ENCODE measurements around the gene GNB1. TPM values are rescaled to one million over a fixed set of nuclear protein-coding genes. Genes with fewer than 3 reads are reported as not detected.

The GNB1 gene
- total RNA-seq, 2 experiments from 2014 or later: 138 to 149 TPM

DNA sequence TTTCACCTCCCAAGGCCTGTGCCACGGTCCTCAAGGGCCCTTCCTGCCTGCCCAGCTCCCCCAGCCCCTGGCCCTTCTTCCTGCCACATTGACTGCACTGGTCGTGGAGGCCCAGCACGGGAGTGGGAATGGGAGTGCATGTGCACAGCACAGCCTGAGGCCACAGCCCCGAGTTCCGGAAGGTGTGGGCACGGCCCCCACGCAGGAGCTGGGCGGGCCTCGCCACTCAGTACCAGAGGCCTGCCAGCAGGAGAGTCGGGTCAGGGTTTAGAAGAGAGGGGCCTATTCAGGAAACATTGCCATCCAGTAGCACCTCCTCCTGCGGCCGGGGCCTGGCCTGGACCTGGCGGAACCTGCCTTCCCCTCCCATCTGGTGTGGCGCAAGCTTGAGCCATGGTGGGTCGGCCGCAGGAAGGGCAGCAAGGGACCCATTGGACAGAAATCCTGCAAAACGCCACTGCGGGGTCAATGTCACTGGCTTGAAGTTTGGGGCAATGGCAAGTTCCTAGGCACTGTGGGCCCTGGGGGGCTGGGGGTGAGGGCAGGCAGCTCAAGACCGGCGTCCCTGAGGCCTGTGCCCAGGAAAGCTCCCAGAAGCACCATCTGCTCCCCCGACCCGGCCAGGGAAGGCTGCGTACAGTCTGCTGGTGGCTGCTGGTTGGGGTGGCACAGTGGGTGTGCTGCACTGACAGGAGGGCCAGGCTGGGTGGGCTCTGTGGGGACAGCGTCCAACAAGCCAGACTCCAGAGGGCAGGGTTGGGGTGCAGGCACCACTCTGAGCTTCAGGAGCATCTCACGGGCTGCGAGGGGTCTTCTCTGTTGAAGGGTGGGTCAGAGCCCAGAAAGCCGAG is 29.9 kb upstream of the GNB1 start:
- Histone ChIP-seq H3K27ac (ENCODE audit: low read depth in 1 of 2, low read length in 2 of 2) (no peak overlapping the region), H3K4me1 (ENCODE audit: insufficient read depth, low read length) (peaks cover 26% of the 10 kb centered on the region), H3K9me3 (ENCODE audit: control insufficient read depth in 1 of 2, insufficient read depth in 1 of 2, low read length in 2 of 2) (no peaks in the 10 kb centered on the region), H3K27me3 (ENCODE audit: control insufficient read depth in 1 of 2, insufficient read depth in 2 of 2, low read length in 2 of 2) (no peaks in the 10 kb centered on the region), H3K4me3 (ENCODE audit: low read length) (no peak overlapping the region), H3K36me3 (ENCODE audit: insufficient read depth, low read length) (no peaks in the 10 kb centered on the region)
- Mint-ChIP-seq H3K4me3 (no peak overlapping the region), H3K27me3 (no peaks in the 10 kb centered on the region), H3K9me3 (no peaks in the 10 kb centered on the region), H3K27ac (no peak overlapping the region), H3K4me1 (ENCODE audit: low read depth) (peaks cover 4% of the 10 kb centered on the region), H3K36me3 (ENCODE audit: low read depth) (no peaks in the 10 kb centered on the region)
- peak in 1 of 14 experiments; percentile 60 for DNase-seq
- ChIA-PET CTCF (interaction anchor here (3.1 kb wide), 1 partner anchor 12 kb away, joined by 13 read pairs; no protein-coding TSS in a partner anchor), POLR2A (interaction anchor here (0.8 kb wide), 1 partner anchor 12 kb away, joined by 3 read pairs; no protein-coding TSS in a partner anchor)
- ATAC-seq (ENCODE audit: poor library complexity): no peak
- intact Hi-C loops (cut with DNase I, micrococcal nuclease): no loop called here
- TF ChIP-seq, protein P1, sequence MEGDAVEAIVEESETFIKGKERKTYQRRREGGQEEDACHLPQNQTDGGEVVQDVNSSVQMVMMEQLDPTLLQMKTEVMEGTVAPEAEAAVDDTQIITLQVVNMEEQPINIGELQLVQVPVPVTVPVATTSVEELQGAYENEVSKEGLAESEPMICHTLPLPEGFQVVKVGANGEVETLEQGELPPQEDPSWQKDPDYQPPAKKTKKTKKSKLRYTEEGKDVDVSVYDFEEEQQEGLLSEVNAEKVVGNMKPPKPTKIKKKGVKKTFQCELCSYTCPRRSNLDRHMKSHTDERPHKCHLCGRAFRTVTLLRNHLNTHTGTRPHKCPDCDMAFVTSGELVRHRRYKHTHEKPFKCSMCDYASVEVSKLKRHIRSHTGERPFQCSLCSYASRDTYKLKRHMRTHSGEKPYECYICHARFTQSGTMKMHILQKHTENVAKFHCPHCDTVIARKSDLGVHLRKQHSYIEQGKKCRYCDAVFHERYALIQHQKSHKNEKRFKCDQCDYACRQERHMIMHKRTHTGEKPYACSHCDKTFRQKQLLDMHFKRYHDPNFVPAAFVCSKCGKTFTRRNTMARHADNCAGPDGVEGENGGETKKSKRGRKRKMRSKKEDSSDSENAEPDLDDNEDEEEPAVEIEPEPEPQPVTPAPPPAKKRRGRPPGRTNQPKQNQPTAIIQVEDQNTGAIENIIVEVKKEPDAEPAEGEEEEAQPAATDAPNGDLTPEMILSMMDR (IDR thresholded peaks at IDR 0.05): no peak

DNA sequence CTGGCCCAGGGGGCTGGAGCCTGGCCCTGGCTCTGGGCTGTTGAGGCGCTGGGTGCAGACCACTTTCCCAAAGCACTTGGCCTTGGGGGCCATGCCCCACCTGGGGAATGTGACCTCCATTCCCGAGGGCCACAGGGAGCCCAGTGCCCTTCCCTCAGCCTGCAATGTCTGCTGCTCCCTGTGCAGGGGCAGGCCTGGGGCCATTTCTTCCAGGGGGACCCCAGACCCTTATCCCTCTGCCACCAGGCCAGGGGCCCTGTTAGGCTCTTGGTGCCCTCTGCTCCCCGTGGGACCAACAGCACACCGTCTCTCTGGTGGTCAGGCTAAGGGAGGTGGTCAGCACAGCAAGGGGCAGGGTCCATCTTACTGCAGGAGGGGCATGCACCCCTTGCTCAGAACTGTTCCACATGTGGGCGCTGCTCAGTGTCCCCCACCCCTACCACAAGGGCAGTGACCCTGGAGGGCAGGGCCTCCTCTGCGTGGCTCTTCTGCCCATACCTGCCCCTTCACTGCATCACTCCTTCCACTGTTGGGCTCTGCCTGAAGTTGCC is 29.2 kb upstream of the GNB1 start:
- TF ChIP-seq, protein P1 (IDR thresholded peaks at IDR 0.05): no peak
- Mint-ChIP-seq H3K9me3 (no peaks in the 10 kb centered on the region), H3K27me3 (no peaks in the 10 kb centered on the region), H3K4me1 (ENCODE audit: low read depth) (peaks cover 4% of the 10 kb centered on the region), H3K27ac (no peak overlapping the region), H3K4me3 (no peak overlapping the region), H3K36me3 (ENCODE audit: low read depth) (no peaks in the 10 kb centered on the region)
- Histone ChIP-seq H3K4me3 (ENCODE audit: low read length) (peak overlapping the region; percentile 50), H3K9me3 (ENCODE audit: control insufficient read depth in 1 of 2, insufficient read depth in 1 of 2, low read length in 2 of 2) (no peaks in the 10 kb centered on the region), H3K4me1 (ENCODE audit: insufficient read depth, low read length) (peaks cover 26% of the 10 kb centered on the region), H3K27ac (ENCODE audit: low read depth in 1 of 2, low read length in 2 of 2) (peak overlapping the region; percentile 41 to 52), H3K27me3 (ENCODE audit: control insufficient read depth in 1 of 2, insufficient read depth in 2 of 2, low read length in 2 of 2) (no peaks in the 10 kb centered on the region), H3K36me3 (ENCODE audit: insufficient read depth, low read length) (no peaks in the 10 kb centered on the region)
- ChIA-PET CTCF (interaction anchor here (3.1 kb wide), 1 partner anchor 11 kb away, joined by 13 read pairs; no protein-coding TSS in a partner anchor), POLR2A (interaction anchor here (0.8 kb wide), 2 partner anchors 11 kb away, joined by 3 to 5 read pairs; no protein-coding TSS in a partner anchor)
- DNase-seq (peak in 1 of 14 experiments; percentile 59), ATAC-seq (ENCODE audit: poor library complexity) (no peak)
- intact Hi-C loops (cut with DNase I, micrococcal nuclease): no loop called here

DNA sequence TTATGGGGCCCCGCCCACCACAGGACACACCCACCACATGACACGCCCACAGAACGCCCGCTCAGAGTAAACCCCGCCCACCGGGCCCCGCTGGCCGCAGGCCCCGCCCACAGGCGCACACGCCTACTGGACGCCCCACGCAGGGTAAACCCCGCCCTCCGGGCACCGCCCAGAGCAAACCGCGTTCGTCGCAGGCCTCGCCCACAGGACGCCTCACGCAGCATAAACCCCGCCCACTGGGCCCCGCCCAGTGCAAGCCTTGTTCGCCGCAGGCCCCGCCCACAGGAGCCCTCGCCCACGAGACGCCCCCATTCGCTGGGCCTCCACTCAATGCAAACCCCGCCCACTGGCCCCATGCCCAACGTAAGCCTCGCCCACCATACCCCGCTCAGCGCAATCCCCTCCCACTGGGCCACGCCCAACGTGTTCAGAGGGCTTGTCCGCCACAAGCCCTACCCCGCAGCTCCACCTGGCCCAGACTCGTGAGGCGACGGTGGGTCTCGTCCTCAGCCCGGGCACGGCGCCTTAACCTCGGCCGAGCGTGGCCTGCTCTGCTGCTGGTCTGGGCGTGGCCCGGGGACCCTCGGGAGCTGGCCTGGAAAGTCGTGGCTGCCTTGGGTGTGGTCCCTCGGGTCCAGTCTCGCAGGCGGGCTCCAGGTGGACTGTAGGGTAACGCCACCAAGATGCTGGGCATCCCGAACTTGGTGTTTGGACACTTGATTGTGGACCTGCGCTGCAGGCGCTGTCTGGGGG is 28.6 kb upstream of the GNB1 start:
- Histone ChIP-seq H3K9me3 (ENCODE audit: control insufficient read depth in 1 of 2, insufficient read depth in 1 of 2, low read length in 2 of 2) (no peaks in the 10 kb centered on the region), H3K36me3 (ENCODE audit: insufficient read depth, low read length) (no peaks in the 10 kb centered on the region), H3K4me1 (ENCODE audit: insufficient read depth, low read length) (peaks cover 26% of the 10 kb centered on the region), H3K27ac (ENCODE audit: low read depth in 1 of 2, low read length in 2 of 2) (peak overlapping the region; percentile 41 to 52), H3K27me3 (ENCODE audit: control insufficient read depth in 1 of 2, insufficient read depth in 2 of 2, low read length in 2 of 2) (no peaks in the 10 kb centered on the region), H3K4me3 (ENCODE audit: low read length) (peak overlapping the region; percentile 50)
- Mint-ChIP-seq H3K27me3 (no peaks in the 10 kb centered on the region), H3K27ac (peak overlapping the region; percentile 81), H3K4me3 (peak overlapping the region; percentile 72), H3K36me3 (ENCODE audit: low read depth) (no peaks in the 10 kb centered on the region), H3K9me3 (no peaks in the 10 kb centered on the region), H3K4me1 (ENCODE audit: low read depth) (peaks cover 4% of the 10 kb centered on the region)
- peak; percentile 99 to 100 (median 100) for DNase-seq
- CTCF ChIA-PET: interaction anchor here (3.1 kb wide), 1 partner anchor 10 kb away, joined by 13 read pairs; no protein-coding TSS in a partner anchor
- ATAC-seq (ENCODE audit: poor library complexity): peak; percentile 89
- TF ChIP-seq, protein P1 (IDR thresholded peaks at IDR 0.05): no peak
- intact Hi-C loops (cut with DNase I, micrococcal nuclease): loop anchor here (1.0 to 5.0 kb wide), 2 partner anchors 10 to 213 kb away; no protein-coding TSS in a partner anchor
- POLR2A ChIA-PET: interaction anchor here (0.8 kb wide), 1 partner anchor 10 kb away, joined by 5 read pairs; no protein-coding TSS in a partner anchor

Measured in CD4-positive, alpha-beta T cell (primary cell).